HG02759 (cell line): Measurements from ENCODE around the gene MPZL2.

Source experiments
- ATAC-seq: cut with Tn5 transposase; IDR thresholded peaks from one replicate; pipeline ENCODE4 v1.9.1; 2021; ENCODE audit warnings: mild to moderate bottlenecking, moderate library complexity; ENCODE audit not compliant: unreplicated experiment

MPZL2 gene

GRCh38 chr11:118283756-118284350, 19.8 kb upstream of the MPZL2 start:
- no peak for ATAC-seq

- no peak for ATAC-seq
Measured at GRCh38 chr11:118283037-118283636, 19.0 kb upstream of the MPZL2 start.

GRCh38 chr11:118282606-118283005, 18.5 kb upstream of the MPZL2 start:
- no peak for ATAC-seq

GRCh38 chr11:118281284-118281683, 17.2 kb upstream of the MPZL2 start:
- no peak for ATAC-seq

GRCh38 chr11:118277312-118277711, 13.2 kb upstream of the MPZL2 start:
- ATAC-seq, result no peak

GRCh38 chr11:118276422-118276821, 12.3 kb upstream of the MPZL2 start:
- ATAC-seq, result no peak

GRCh38 chr11:118275176-118275575, 11.1 kb upstream of the MPZL2 start:
- no peak for ATAC-seq

GRCh38 chr11:118274186-118274585, 10.1 kb upstream of the MPZL2 start:
- no peak for ATAC-seq

GRCh38 chr11:118272001-118272400, 7.9 kb upstream of the MPZL2 start:
- no peak for ATAC-seq

- no peak for ATAC-seq
Measured at GRCh38 chr11:118267486-118267885, 3.4 kb upstream of the MPZL2 start.

GRCh38 chr11:118265954-118266353, 1.9 kb upstream of the MPZL2 start:
- ATAC-seq, result no peak

GRCh38 chr11:118264569-118265465, 720 bp upstream of the MPZL2 start:
- ATAC-seq, result no peak

- ATAC-seq, result no peak
Measured at GRCh38 chr11:118263112-118263511, 985 bp downstream of the MPZL2 start.

- ATAC-seq, result no peak
Measured at GRCh38 chr11:118260353-118260752, 3.7 kb downstream of the MPZL2 start.

GRCh38 chr11:118259138-118259537, 5.0 kb downstream of the MPZL2 start:
- ATAC-seq, result no peak

GRCh38 chr11:118258410-118258809, 5.7 kb downstream of the MPZL2 start:
- no peak for ATAC-seq

GRCh38 chr11:118252688-118253087, 11.4 kb downstream of the MPZL2 start:
- ATAC-seq, result peak; percentile 15

GRCh38 chr11:118251858-118252652, 12.0 kb downstream of the MPZL2 start, which contains the start of gene MPZL3:
Gene MPZL3 (minus strand): TSS chr11:118252365. CDS start chr11:118252294, 71 bp downstream.
- ATAC-seq, result peak; percentile 82

- ATAC-seq, result no peak
Measured at GRCh38 chr11:118247041-118247440, 17.1 kb downstream of the MPZL2 start.

GRCh38 chr11:118245936-118246562, 18.0 kb downstream of the MPZL2 start:
- ATAC-seq, result no peak
